HFFc6 (cell line): Measurements from ENCODE around the gene TRIM2. TPM values are rescaled to one million over a fixed set of nuclear protein-coding genes. Genes with fewer than 3 reads are reported as not detected.
"Not testable (repeated sequence)": the region's sequence is repeated elsewhere in the genome, so short reads cannot be mapped to it uniquely, and the experiment has no call there.

Source experiments
- DNase-seq: peaks from one replicate; pipeline ENCODE4 v3.0.0-alpha.2; 2018
- H3K27ac Mint-ChIP-seq: 2 replicates; pipeline ENCODE4 v1.8.0; 2020; ENCODE audit warnings: mild to moderate bottlenecking, mixed read lengths
- H3K27me3 Mint-ChIP-seq: 2 replicates; pipeline ENCODE4 v1.8.0; 2021; ENCODE audit warnings: mild to moderate bottlenecking, moderate library complexity, mixed read lengths; ENCODE audit not compliant: insufficient read depth
- H3K36me3 Mint-ChIP-seq: 2 replicates; pipeline ENCODE4 v1.8.0; 2021; ENCODE audit warnings: low read depth, mixed read lengths
- H3K4me1 Mint-ChIP-seq: 2 replicates; pipeline ENCODE4 v1.8.0; 2020; ENCODE audit warnings: low read depth, mixed read lengths
- H3K4me3 Mint-ChIP-seq: 2 replicates; pipeline ENCODE4 v1.8.0; 2020; ENCODE audit warnings: mild to moderate bottlenecking, moderate library complexity, mixed read lengths
- H3K9me3 Mint-ChIP-seq: 2 replicates; pipeline ENCODE4 v1.8.0; 2020; ENCODE audit warnings: mild to moderate bottlenecking, mixed read lengths
- total RNA-seq, 6 experiments: library from RNA; stranded (reverse); fragmentation: NEBNext Ultra II Directional; extraction: Animal tissue kit (Norgen Biotek cat#: 25700); gene quantifications; 2 replicates in 1 of 6; 3 replicates in 5 of 6; pipeline ENCODE4 v1.2.3, GENCODE V29; 2021
- TF ChIP-seq, protein P1 (sequence below): fragments of 200-600 bp; sonication (generic); IDR thresholded peaks from 2 replicates; pipeline ENCODE4 v1.5.0; 2021; ENCODE audit warnings: antibody characterized with exemption, mild to moderate bottlenecking

Gene TRIM2
- total RNA-seq, 6 experiments from 2014 or later, result 32.3 to 39.6 (median 34.9) TPM

DNA sequence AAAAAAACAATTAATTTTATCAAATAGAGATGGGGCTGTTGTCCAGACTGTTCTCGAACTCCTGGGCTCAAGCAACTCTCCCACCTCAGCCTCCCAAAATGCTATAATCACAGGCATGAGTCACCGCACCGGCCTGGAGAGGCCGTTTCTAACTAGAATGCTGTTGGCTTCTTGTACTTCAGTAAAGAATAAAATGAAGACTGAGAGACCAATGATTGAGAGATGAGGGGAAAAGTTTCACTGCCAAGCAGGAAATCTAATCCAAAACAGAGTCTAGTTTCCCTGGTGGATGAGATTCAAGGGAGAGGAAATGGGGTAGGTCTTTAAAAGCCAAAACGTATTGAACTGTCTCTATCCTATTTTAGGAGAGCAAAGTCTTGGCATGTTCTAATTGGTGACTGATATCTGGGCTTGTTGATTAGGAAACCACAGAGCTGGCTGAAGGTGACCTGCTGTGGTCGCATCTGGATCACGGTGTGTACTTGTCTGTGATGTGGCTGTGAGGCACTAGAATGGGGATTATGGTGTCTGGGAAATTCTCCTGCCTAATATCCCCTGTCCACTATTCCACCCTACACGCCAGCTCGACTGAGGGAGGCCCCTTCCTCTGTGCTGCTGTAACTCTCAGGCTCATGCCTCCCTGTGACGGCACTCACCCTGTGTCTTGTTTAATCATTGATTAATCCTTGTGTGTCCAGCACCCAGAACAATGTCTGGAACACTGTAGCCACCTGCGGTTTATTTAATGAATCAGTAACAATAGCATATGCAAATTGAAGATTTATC, 15.0 kb upstream of the TRIM2 start:
- Mint-ChIP-seq H3K27ac (no peak overlapping the region; the same call in 1 of the 2 replicates), H3K27me3 (peaks cover 8% of the 10 kb centered on the region; the same call in 1 of the 2 replicates), H3K4me3 (no peak overlapping the region; the same call in 1 of the 2 replicates), H3K4me1 (peaks cover 20% of the 10 kb centered on the region), H3K36me3 (no peaks in the 10 kb centered on the region), H3K9me3 (no peaks in the 10 kb centered on the region)
- TF ChIP-seq, protein P1, sequence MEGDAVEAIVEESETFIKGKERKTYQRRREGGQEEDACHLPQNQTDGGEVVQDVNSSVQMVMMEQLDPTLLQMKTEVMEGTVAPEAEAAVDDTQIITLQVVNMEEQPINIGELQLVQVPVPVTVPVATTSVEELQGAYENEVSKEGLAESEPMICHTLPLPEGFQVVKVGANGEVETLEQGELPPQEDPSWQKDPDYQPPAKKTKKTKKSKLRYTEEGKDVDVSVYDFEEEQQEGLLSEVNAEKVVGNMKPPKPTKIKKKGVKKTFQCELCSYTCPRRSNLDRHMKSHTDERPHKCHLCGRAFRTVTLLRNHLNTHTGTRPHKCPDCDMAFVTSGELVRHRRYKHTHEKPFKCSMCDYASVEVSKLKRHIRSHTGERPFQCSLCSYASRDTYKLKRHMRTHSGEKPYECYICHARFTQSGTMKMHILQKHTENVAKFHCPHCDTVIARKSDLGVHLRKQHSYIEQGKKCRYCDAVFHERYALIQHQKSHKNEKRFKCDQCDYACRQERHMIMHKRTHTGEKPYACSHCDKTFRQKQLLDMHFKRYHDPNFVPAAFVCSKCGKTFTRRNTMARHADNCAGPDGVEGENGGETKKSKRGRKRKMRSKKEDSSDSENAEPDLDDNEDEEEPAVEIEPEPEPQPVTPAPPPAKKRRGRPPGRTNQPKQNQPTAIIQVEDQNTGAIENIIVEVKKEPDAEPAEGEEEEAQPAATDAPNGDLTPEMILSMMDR, result no peak
- no peak for DNase-seq

DNA sequence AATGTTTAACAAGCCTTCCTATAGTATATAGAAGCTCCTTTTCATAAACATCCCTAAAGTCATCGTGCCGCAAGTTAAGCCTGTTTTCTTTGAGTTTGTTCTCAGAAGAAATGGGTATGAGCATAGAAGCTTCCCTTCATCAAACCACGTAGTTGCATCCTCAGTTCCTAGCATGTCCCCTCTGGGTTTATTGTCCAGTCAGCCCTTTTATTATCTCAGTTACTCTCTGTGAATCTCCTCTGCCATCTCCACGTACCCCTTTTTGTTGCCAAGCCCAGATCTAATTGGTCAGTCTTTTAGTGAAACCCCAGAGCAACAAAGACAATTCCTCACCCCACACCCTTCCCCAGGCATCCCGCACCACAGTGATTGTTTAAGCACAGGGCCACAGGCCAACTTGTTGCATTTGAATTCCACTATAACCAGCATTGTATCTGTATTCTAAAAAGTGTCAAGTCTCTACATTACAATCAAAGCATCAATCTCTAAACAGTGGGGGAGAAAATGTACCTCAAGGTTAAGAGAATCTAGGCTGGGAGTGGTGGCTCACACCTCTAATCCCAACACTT, 12.4 kb upstream of the TRIM2 start:
- Mint-ChIP-seq H3K9me3 (no peaks in the 10 kb centered on the region), H3K4me3 (no peak overlapping the region), H3K27ac (no peak overlapping the region), H3K4me1 (peaks cover 20% of the 10 kb centered on the region), H3K36me3 (no peaks in the 10 kb centered on the region), H3K27me3 (peaks cover 4% of the 10 kb centered on the region; the same call in 1 of the 2 replicates)
- TF ChIP-seq, protein P1, result no peak
- DNase-seq, result no peak

- Mint-ChIP-seq H3K4me3 (no peak overlapping the region), H3K4me1 (peaks cover 6% of the 10 kb centered on the region; the same call in 1 of the 2 replicates), H3K36me3 (no peaks in the 10 kb centered on the region), H3K27ac (no peak overlapping the region), H3K9me3 (no peaks in the 10 kb centered on the region), H3K27me3 (0 out of 2 replicates have a peak, but pooled peaks cover 2% of the 10 kb centered on the region)
- no peak for DNase-seq
- TF ChIP-seq, protein P1, result no peak
Measured at GRCh38 chr4:153197301-153197700, 6.9 kb upstream of the TRIM2 start.

DNA sequence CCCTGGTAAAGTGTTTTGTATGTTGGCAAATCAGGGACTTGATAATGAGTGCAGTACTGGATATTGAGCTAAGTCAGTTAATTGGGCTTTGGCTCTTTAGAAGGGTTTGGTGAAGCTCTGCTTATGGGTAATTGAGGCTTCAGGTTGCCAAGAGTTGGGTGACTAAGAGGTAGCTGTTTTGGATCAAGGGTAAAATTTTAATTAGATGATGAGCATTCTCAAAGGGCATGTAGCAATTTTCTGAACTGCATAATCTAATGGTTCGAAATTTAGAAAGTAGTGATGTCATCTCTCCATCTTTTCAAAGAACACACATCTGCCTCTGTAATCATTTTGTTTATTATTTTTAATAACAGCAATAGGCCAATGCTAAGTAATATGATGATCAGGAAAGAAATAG, 5.5 kb upstream of the TRIM2 start:
- Mint-ChIP-seq H3K4me3 (no peak overlapping the region), H3K9me3 (no peaks in the 10 kb centered on the region), H3K36me3 (no peaks in the 10 kb centered on the region), H3K27ac (no peak overlapping the region), H3K4me1 (peaks cover 6% of the 10 kb centered on the region; the same call in 1 of the 2 replicates), H3K27me3 (no peaks in the 10 kb centered on the region)
- DNase-seq, result no peak
- TF ChIP-seq, protein P1, result no peak

- H3K27me3 Mint-ChIP-seq, H3K36me3 Mint-ChIP-seq, H3K27ac Mint-ChIP-seq, H3K9me3 Mint-ChIP-seq, DNase-seq, H3K4me3 Mint-ChIP-seq: not testable (repeated sequence)
- H3K4me1 Mint-ChIP-seq, result peaks cover 11% of the 10 kb centered on the region
Measured at GRCh38 chr4:153203746-153204145, 497 bp upstream of the TRIM2 start.
